MCF 10A (cell line): ENCODE measurements around the gene HSD17B10. TPM values are rescaled to one million over a fixed set of nuclear protein-coding genes. Genes with fewer than 3 reads are reported as not detected.

Experiments
- BruUV-seq: library from RNA; stranded (reverse); fragments of 400-500 nt; replicated peaks from 2 replicates; lab custom pipeline; 2021; lab: Mats Ljungman, UMichigan
- CTCF ChIA-PET: fragments of 300-600 bp; sonication (Branson Sonifier 250); formaldehyde crosslinking; extraction: SDS; loops from one replicate; lab custom pipeline; 2021; ENCODE audit warnings: antibody characterized with exemption, inconsistent platforms; lab: Yijun Ruan, JAX
- POLR2A ChIA-PET: fragments of 300-600, 350-650 bp; sonication (Branson Sonifier 250); formaldehyde crosslinking; extraction: SDS; loops from one replicate; lab custom pipeline; 2020; ENCODE audit warnings: antibody characterized with exemption, inconsistent platforms; lab: Yijun Ruan, JAX
- DNase-seq: peaks from one replicate; pipeline ENCODE4 v3.0.0-alpha.2; 2018; ENCODE audit not compliant: unreplicated experiment
- H3K27ac Mint-ChIP-seq: one replicate; pipeline ENCODE4 v1.8.0; 2022; ENCODE audit warnings: mild to moderate bottlenecking, low read depth, mixed read lengths; ENCODE audit not compliant: unreplicated experiment
- H3K27me3 Mint-ChIP-seq: one replicate; pipeline ENCODE4 v1.8.0; 2022; ENCODE audit warnings: mixed read lengths; ENCODE audit not compliant: insufficient read depth, unreplicated experiment
- H3K36me3 Mint-ChIP-seq: one replicate; pipeline ENCODE4 v1.8.0; 2022; ENCODE audit warnings: mild to moderate bottlenecking, moderate library complexity, mixed read lengths; ENCODE audit not compliant: insufficient read depth, unreplicated experiment
- H3K4me1 Mint-ChIP-seq: one replicate; pipeline ENCODE4 v1.8.0; 2022; ENCODE audit warnings: mixed read lengths; ENCODE audit not compliant: insufficient read depth, unreplicated experiment
- H3K4me3 Mint-ChIP-seq: one replicate; pipeline ENCODE4 v1.8.0; 2022; ENCODE audit warnings: mild to moderate bottlenecking, moderate library complexity, mixed read lengths; ENCODE audit not compliant: unreplicated experiment
- H3K9me3 Mint-ChIP-seq: one replicate; pipeline ENCODE4 v1.8.0; 2022; ENCODE audit warnings: mixed read lengths; ENCODE audit not compliant: unreplicated experiment
- intact Hi-C: fragments of 100-400 bp; cut with micrococcal nuclease; formaldehyde crosslinking; loops from 2 replicates; pipeline ENCODE4 v1.14.1; 2022
- microRNA-seq: library from miRNA; unstranded; fragments of <30 nt; microRNA quantifications from one replicate; pipeline ENCODE4 v1.2.0, GENCODE V29; 2022
- total RNA-seq: library from RNA; stranded (reverse); gene quantifications from 2 replicates; pipeline ENCODE4 v1.2.3, GENCODE V29; 2022
- TF ChIP-seq, protein P1 (sequence below): fragments of 200-600 bp; IDR thresholded peaks from one replicate; pipeline ENCODE4 v1.8.0; 2022; ENCODE audit warnings: antibody characterized with exemption, mild to moderate bottlenecking; ENCODE audit not compliant: unreplicated experiment

HSD17B10 gene
- total RNA-seq, 1 experiment from 2014 or later, result 115 TPM

DNA sequence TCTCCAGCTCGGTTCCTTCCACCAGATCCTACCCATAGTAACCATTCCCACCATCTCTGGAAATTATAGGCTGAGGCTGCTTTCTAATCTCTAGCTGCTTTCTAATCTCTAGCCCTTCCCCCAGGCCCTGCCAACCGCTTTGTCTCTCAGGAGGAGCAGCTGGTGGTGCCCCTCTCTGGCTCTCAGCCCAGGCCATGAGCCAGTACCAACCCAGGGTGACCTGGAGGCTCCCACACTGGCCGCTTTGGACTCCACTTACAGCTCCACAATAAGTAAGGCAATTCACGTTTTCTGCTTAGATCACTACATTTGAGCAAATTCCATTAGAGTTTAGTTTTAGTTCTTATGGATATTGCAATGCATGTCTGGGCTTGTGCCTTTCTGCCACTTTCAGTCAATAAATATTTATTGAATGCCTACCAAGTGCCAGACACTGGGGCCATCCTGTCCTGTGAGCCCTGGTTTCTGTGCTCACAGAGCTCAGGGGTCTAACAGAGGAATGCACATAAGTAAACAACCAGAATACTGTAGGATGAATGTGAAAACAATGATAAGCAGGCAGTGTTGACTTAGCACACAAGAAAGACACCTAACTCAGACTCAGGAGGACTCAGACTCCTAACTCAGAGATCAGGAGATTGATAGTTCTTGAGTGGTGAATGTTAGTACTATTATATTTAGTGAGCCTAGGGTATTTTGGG, 50.6 kb downstream of the HSD17B10 start:
- Mint-ChIP-seq H3K27ac (peak overlapping the region; percentile 20), H3K4me3 (no peak overlapping the region), H3K36me3 (peaks cover 58% of the 10 kb centered on the region), H3K4me1 (no peaks in the 10 kb centered on the region), H3K9me3 (no peaks in the 10 kb centered on the region), H3K27me3 (no peaks in the 10 kb centered on the region)
- DNase-seq, result no peak
- TF ChIP-seq, protein P1, sequence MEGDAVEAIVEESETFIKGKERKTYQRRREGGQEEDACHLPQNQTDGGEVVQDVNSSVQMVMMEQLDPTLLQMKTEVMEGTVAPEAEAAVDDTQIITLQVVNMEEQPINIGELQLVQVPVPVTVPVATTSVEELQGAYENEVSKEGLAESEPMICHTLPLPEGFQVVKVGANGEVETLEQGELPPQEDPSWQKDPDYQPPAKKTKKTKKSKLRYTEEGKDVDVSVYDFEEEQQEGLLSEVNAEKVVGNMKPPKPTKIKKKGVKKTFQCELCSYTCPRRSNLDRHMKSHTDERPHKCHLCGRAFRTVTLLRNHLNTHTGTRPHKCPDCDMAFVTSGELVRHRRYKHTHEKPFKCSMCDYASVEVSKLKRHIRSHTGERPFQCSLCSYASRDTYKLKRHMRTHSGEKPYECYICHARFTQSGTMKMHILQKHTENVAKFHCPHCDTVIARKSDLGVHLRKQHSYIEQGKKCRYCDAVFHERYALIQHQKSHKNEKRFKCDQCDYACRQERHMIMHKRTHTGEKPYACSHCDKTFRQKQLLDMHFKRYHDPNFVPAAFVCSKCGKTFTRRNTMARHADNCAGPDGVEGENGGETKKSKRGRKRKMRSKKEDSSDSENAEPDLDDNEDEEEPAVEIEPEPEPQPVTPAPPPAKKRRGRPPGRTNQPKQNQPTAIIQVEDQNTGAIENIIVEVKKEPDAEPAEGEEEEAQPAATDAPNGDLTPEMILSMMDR, result no peak
- POLR2A ChIA-PET, result interaction anchor here (0.6 to 1.1 kb wide), 2 partner anchors 12 to 158 kb away, joined by 3 read pairs; partner anchors contain the start of gene KDM5C
- CTCF ChIA-PET, result interaction anchor here (0.8 to 1.8 kb wide), 4 partner anchors 19 to 98 kb away, joined by 3 to 7 read pairs (median 3); no protein-coding TSS in a partner anchor
- no TSS peak for BruUV-seq
- intact Hi-C loops, result no loop called here

Small RNAs within 50 kb of the gene (microRNA-seq; reads per million reads assigned to microRNA genes)
- gene MIR6857, result not detected

Other genes with a start within 250 kb of the HSD17B10 start
- gene KDM5C, start 209.2 kb downstream of the HSD17B10 start, total RNA-seq, result 163 and 167 TPM in 2 replicates
- 19.8 and 23.0 TPM in 2 replicates for gene IQSEC2, start 152.8 kb downstream of the HSD17B10 start, total RNA-seq
- gene SMC1A, start 11.7 kb downstream of the HSD17B10 start, total RNA-seq, result 89.6 and 94.7 TPM in 2 replicates
- gene RIBC1, start 11.5 kb downstream of the HSD17B10 start, total RNA-seq, result 0.82 and 1.0 TPM in 2 replicates